Kidney capillary endothelial cell (primary cell): ENCODE data around the gene FAM168A.

Source experiments
- DNase-seq: peaks from one replicate; pipeline ENCODE4 v3.0.0-alpha.2; 2018; ENCODE audit warnings: low spot score

The FAM168A gene

GRCh38 chr11:73401217-73401923 is 196.5 kb downstream of the FAM168A start:
- DNase-seq: no peak

GRCh38 chr11:73400293-73400692 is 197.6 kb downstream of the FAM168A start:
- no peak for DNase-seq

- DNase-seq: no peak
Observed at GRCh38 chr11:73399636-73400035, 198.3 kb downstream of the FAM168A start.

GRCh38 chr11:73399159-73399590 is 198.7 kb downstream of the FAM168A start:
- DNase-seq: no peak

- no peak for DNase-seq
Observed at GRCh38 chr11:73398721-73399120, 199.2 kb downstream of the FAM168A start.

GRCh38 chr11:73398132-73398526 is 199.8 kb downstream of the FAM168A start:
- no peak for DNase-seq

- no peak for DNase-seq
Observed at GRCh38 chr11:73397468-73398131, 200.3 kb downstream of the FAM168A start.

GRCh38 chr11:73396985-73397384 is 200.9 kb downstream of the FAM168A start:
- DNase-seq: no peak

GRCh38 chr11:73396251-73396930 is 201.5 kb downstream of the FAM168A start:
- DNase-seq: no peak

GRCh38 chr11:73395297-73396208 is 202.4 kb downstream of the FAM168A start:
- DNase-seq: no peak

GRCh38 chr11:73394416-73395296 is 203.3 kb downstream of the FAM168A start:
- DNase-seq: no peak

GRCh38 chr11:73393479-73394415 is 204.2 kb downstream of the FAM168A start:
- peak; percentile 70 for DNase-seq

- DNase-seq: peak; percentile 80
Observed at GRCh38 chr11:73393011-73393380, 204.9 kb downstream of the FAM168A start.

- no peak for DNase-seq
Observed at GRCh38 chr11:73392108-73393010, 205.6 kb downstream of the FAM168A start.

GRCh38 chr11:73391665-73392064 is 206.2 kb downstream of the FAM168A start:
- no peak for DNase-seq

GRCh38 chr11:73390601-73391565 is 207.0 kb downstream of the FAM168A start:
- DNase-seq: no peak

- DNase-seq: no peak
Observed at GRCh38 chr11:73389916-73390315, 208.0 kb downstream of the FAM168A start.

GRCh38 chr11:73389134-73389525 is 208.8 kb downstream of the FAM168A start:
- DNase-seq: no peak
